Endodermal cell (in vitro differentiated cells): Measurements from ENCODE around the gene PRDM16. TPM values are rescaled to one million over a fixed set of nuclear protein-coding genes. Genes with fewer than 3 reads are reported as not detected.

Experiments used
- DNase-seq: peaks from one replicate; pipeline ENCODE4 v3.0.0-alpha.2; 2017
- H3K27ac ChIP-seq: 2 replicates; pipeline ENCODE4 v1.5.1; 2013; ENCODE audit warnings: mild to moderate bottlenecking, low read depth, low read length, moderate library complexity
- H3K27me3 ChIP-seq: 2 replicates; pipeline ENCODE4 v1.6.1; 2013; ENCODE audit warnings: mild to moderate bottlenecking, low read length, moderate library complexity; ENCODE audit not compliant: insufficient read depth, control insufficient read depth, poor library complexity, severe bottlenecking
- H3K36me3 ChIP-seq: 2 replicates; pipeline ENCODE4 v1.7.0; 2013; ENCODE audit warnings: mild to moderate bottlenecking, low read length, moderate library complexity; ENCODE audit not compliant: control insufficient read depth, insufficient read depth
- H3K4me1 ChIP-seq: one replicate; pipeline ENCODE4 v1.7.0; 2013; ENCODE audit warnings: low read length; ENCODE audit not compliant: control insufficient read depth, insufficient read depth
- H3K4me3 ChIP-seq: 2 replicates; pipeline ENCODE4 v1.5.1; 2013; ENCODE audit warnings: mild to moderate bottlenecking, low read length, moderate library complexity
- H3K9ac ChIP-seq: 2 replicates; pipeline ENCODE4 v1.6.1; 2013; ENCODE audit warnings: mild to moderate bottlenecking, low read length, moderate library complexity; ENCODE audit not compliant: poor library complexity, severe bottlenecking; ENCODE audit errors: extremely low read depth
- H3K9me3 ChIP-seq: 2 replicates; pipeline ENCODE4 v1.6.1; 2013; ENCODE audit warnings: mild to moderate bottlenecking, low read length, moderate library complexity; ENCODE audit not compliant: control insufficient read depth
- H3K27ac Mint-ChIP-seq: 2 replicates; pipeline ENCODE4 v1.8.0; 2020; ENCODE audit warnings: mixed read lengths
- H3K27me3 Mint-ChIP-seq: 2 replicates; pipeline ENCODE4 v1.8.0; 2021; ENCODE audit warnings: mild to moderate bottlenecking, mixed read lengths; ENCODE audit not compliant: insufficient read depth
- H3K36me3 Mint-ChIP-seq: 2 replicates; pipeline ENCODE4 v1.8.0; 2020; ENCODE audit warnings: low read depth, mixed read lengths
- H3K4me1 Mint-ChIP-seq: 2 replicates; pipeline ENCODE4 v1.8.0; 2020; ENCODE audit warnings: mixed read lengths
- H3K4me3 Mint-ChIP-seq: 2 replicates; pipeline ENCODE4 v1.8.0; 2020; ENCODE audit warnings: mild to moderate bottlenecking, moderate library complexity, mixed read lengths
- H3K9me3 Mint-ChIP-seq: 2 replicates; pipeline ENCODE4 v1.8.0; 2020; ENCODE audit warnings: mild to moderate bottlenecking, mixed read lengths
- WGBS, 2 experiments: methylation state at CpG; one replicate each; pipeline versions ENCODE4 v1.1.5 to v1.1.7; 2013; ENCODE audit warnings: missing lambda C conversion rate in 2 of 2, mixed read lengths in 1 of 2; ENCODE audit not compliant: insufficient coverage in 1 of 2, insufficient read length in 1 of 2; 5-methylcytosine and 5-hydroxymethylcytosine counted together
- total RNA-seq, 2 donors: library from RNA; stranded (reverse); fragmentation: NEBNext Ultra II Directional in 1 of 2; extraction: Animal tissue kit (Norgen Biotek cat#: 25700) in 1 of 2; gene quantifications; 2 replicates in 1 of 2; 3 replicates in 1 of 2; pipeline ENCODE4 v1.2.1, GENCODE V29; 2021
- TF ChIP-seq, protein P1 (sequence below): fragments of 200-600 bp; sonication (generic); conservative IDR thresholded peaks from 2 replicates; pipeline ENCODE4 v1.5.0; 2021; ENCODE audit warnings: antibody characterized with exemption, mild to moderate bottlenecking

The PRDM16 gene
- total RNA-seq, 2 donors from 2014 or later, result 2.1 to 4.0 TPM

DNA sequence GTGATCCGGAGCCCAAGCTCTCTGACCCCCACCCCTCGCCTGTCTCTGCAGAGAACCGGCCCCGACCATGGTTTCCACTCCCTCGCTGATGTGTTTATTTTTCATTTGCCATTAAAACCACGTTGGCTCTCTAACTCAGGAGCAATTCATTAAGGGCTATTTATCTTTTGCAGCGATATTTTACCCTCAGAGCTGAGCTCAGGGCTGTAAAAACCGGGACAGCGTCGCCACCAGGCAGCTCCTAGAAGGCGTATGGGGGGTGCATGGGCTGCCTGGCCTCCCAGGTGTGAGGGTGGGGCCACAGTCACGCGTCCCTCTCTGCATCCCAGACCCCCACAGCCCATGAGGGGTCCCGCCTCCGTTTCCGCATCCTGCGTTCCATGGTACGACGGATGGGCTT lies 71.4 kb downstream of the PRDM16 start:
- Histone ChIP-seq H3K4me1 (peaks cover 15% of the 10 kb centered on the region), H3K9me3 (no peaks in the 10 kb centered on the region), H3K9ac (no peak overlapping the region), H3K27ac (no peak overlapping the region), H3K36me3 (no peaks in the 10 kb centered on the region), H3K4me3 (no peak overlapping the region), H3K27me3 (no peaks in the 10 kb centered on the region)
- H3K36me3 Mint-ChIP-seq, result no peaks in the 10 kb centered on the region
- no peaks in the 10 kb centered on the region for H3K9me3 Mint-ChIP-seq
- H3K27me3 Mint-ChIP-seq, result no peaks in the 10 kb centered on the region
- WGBS, 2 experiments, result 93% methylated on average over 16 to 19 of the region's 19 CpGs
- TF ChIP-seq, protein P1, sequence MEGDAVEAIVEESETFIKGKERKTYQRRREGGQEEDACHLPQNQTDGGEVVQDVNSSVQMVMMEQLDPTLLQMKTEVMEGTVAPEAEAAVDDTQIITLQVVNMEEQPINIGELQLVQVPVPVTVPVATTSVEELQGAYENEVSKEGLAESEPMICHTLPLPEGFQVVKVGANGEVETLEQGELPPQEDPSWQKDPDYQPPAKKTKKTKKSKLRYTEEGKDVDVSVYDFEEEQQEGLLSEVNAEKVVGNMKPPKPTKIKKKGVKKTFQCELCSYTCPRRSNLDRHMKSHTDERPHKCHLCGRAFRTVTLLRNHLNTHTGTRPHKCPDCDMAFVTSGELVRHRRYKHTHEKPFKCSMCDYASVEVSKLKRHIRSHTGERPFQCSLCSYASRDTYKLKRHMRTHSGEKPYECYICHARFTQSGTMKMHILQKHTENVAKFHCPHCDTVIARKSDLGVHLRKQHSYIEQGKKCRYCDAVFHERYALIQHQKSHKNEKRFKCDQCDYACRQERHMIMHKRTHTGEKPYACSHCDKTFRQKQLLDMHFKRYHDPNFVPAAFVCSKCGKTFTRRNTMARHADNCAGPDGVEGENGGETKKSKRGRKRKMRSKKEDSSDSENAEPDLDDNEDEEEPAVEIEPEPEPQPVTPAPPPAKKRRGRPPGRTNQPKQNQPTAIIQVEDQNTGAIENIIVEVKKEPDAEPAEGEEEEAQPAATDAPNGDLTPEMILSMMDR, result no peak
- no peak overlapping the region for H3K4me3 Mint-ChIP-seq
- H3K4me1 Mint-ChIP-seq, result peaks cover 7% of the 10 kb centered on the region
- no peak overlapping the region for H3K27ac Mint-ChIP-seq
- DNase-seq, result no peak

DNA sequence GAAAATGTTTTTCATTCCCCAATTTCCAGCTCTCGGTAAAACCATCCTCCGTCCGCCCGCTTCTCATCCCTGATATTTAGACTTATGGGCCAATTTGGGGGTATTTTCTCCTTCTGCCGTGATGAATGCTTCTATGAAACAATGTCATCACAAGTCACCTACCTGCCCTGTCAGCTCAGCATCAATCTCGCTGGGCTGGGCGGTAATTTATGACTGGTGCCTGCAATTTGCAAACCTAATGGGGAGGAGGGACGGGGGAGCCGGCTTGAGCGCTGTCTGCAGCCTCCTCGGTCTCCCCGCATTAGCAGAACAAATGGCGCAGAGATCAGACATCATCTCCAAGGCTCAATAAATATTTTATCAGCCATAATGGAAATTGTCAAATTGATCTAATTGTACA lies 72.1 kb downstream of the PRDM16 start:
- peaks cover 8% of the 10 kb centered on the region for H3K4me1 ChIP-seq
- no peak overlapping the region for H3K9ac ChIP-seq
- no peak overlapping the region for H3K4me3 Mint-ChIP-seq
- WGBS, 2 experiments, result 93 to 94% methylated on average over 7 to 13 of the region's 13 CpGs
- no peaks in the 10 kb centered on the region for H3K27me3 Mint-ChIP-seq
- H3K27me3 ChIP-seq, result no peaks in the 10 kb centered on the region
- H3K4me3 ChIP-seq, result no peak overlapping the region
- no peaks in the 10 kb centered on the region for H3K9me3 ChIP-seq
- H3K9me3 Mint-ChIP-seq, result no peaks in the 10 kb centered on the region
- TF ChIP-seq, protein P1, result no peak
- H3K27ac Mint-ChIP-seq, result no peak overlapping the region
- no peak for DNase-seq
- no peaks in the 10 kb centered on the region for H3K36me3 ChIP-seq
- peaks cover 4% of the 10 kb centered on the region for H3K4me1 Mint-ChIP-seq
- H3K36me3 Mint-ChIP-seq, result no peaks in the 10 kb centered on the region
- no peak overlapping the region for H3K27ac ChIP-seq

DNA sequence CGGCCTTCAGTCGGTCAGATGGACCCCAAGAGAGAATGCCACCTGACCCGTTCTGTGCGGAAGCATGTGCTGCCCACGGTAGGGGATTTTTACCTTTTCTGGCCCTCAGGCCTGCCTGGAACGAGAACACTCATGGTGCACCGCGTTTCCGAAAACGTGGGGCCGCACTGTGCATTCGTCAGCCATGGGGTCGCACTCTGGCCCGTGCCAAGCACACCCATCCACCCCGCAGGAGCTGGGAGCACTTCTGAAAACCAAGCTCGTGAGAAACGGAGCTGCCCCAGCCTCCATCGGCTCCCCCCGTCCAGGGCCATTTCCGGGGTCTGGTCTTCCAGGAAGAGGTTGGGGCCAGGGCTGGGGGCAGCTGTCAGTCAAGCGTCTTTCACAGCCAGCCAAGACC lies 72.8 kb downstream of the PRDM16 start:
- 90 to 93% methylated on average over 21 of the region's 21 CpGs for WGBS, 2 experiments
- Histone ChIP-seq H3K27ac (no peak overlapping the region), H3K4me3 (no peak overlapping the region), H3K27me3 (no peaks in the 10 kb centered on the region), H3K36me3 (no peaks in the 10 kb centered on the region), H3K9me3 (no peaks in the 10 kb centered on the region), H3K4me1 (peaks cover 1% of the 10 kb centered on the region), H3K9ac (no peak overlapping the region)
- DNase-seq, result no peak
- peaks cover under 1% of the 10 kb centered on the region for H3K4me1 Mint-ChIP-seq
- H3K27me3 Mint-ChIP-seq, result no peaks in the 10 kb centered on the region
- no peaks in the 10 kb centered on the region for H3K36me3 Mint-ChIP-seq
- TF ChIP-seq, protein P1, result no peak
- no peak overlapping the region for H3K4me3 Mint-ChIP-seq
- no peak overlapping the region for H3K27ac Mint-ChIP-seq
- no peaks in the 10 kb centered on the region for H3K9me3 Mint-ChIP-seq
